Measurements from ENCODE around the gene LGR4. TPM values are rescaled to one million over a fixed set of nuclear protein-coding genes. Genes with fewer than 3 reads are reported as not detected.

The LGR4 gene
- total and polyA plus RNA-seq, 2 of the 13 experiments (the other 11 are each of a cell fraction or from before 2014, with no cell fraction given) = 42.1 to 68.7 TPM

- Histone ChIP-seq H3K4me2 (ENCODE audit: low read depth, low read length) (no peak overlapping the region), H3K27me3 (ENCODE audit: control insufficient read depth in 1 of 2, insufficient read depth in 2 of 2, low read length in 2 of 2) (no peaks in the 10 kb centered on the region), H2AFZ (ENCODE audit: low read length) (no peak overlapping the region), H3K4me1 (ENCODE audit: insufficient read depth, low read length) (peaks cover 16% of the 10 kb centered on the region), H3K27ac (ENCODE audit: extremely low read length, insufficient read depth, low read length) (no peak overlapping the region), H3K9ac (ENCODE audit: insufficient read depth, low read depth, low read length) (no peak overlapping the region), H3K36me3 (replicated peaks in 1 of 2; ENCODE audit: control insufficient read depth in 1 of 2, insufficient read depth in 2 of 2, low read length in 2 of 2) (no peaks in the 10 kb centered on the region), H3K4me3 (replicated peaks in 1 of 3; ENCODE audit: insufficient read depth in 1 of 3, low read depth in 2 of 3, low read length in 3 of 3) (no peak overlapping the region), H4K20me1 (ENCODE audit: insufficient read depth, low read length) (no peaks in the 10 kb centered on the region), H3K79me2 (ENCODE audit: insufficient read depth, low read length) (no peaks in the 10 kb centered on the region), H3K9me3 (ENCODE audit: low read length) (no peaks in the 10 kb centered on the region)
- TF ChIP-seq, protein P1, sequence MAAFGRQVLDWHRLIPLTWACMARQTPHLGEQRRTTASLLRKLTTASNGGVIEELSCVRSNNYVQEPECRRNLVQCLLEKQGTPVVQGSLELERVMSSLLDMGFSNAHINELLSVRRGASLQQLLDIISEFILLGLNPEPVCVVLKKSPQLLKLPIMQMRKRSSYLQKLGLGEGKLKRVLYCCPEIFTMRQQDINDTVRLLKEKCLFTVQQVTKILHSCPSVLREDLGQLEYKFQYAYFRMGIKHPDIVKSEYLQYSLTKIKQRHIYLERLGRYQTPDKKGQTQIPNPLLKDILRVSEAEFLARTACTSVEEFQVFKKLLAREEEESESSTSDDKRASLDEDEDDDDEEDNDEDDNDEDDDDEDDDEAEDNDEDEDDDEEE (CRISPR knock-in tag; IDR thresholded peaks at IDR 0.05) = no peak
- no peak for TF ChIP-seq ZNF589 (CRISPR knock-in tag; conservative IDR thresholded peaks at IDR 0.05)
- no peak for TF ChIP-seq FIP1L1 (IDR thresholded peaks at IDR 0.05; ENCODE audit: borderline replicate concordance, insufficient read depth, low read depth, low read length)
- no peak for TF ChIP-seq THAP9 (CRISPR knock-in tag; IDR thresholded peaks at IDR 0.05; ENCODE audit: borderline replicate concordance)
- TF ChIP-seq, protein P2, sequence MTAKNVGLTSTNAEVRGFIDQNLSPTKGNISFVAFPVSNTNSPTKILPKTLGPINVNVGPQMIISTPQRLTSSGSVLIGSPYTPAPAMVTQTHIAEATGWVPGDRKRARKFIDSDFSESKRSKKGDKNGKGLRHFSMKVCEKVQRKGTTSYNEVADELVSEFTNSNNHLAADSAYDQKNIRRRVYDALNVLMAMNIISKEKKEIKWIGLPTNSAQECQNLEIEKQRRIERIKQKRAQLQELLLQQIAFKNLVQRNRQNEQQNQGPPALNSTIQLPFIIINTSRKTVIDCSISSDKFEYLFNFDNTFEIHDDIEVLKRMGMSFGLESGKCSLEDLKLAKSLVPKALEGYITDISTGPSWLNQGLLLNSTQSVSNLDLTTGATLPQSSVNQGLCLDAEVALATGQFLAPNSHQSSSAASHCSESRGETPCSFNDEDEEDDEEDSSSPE (CRISPR knock-in tag; IDR thresholded peaks at IDR 0.05) = no peak
- TF ChIP-seq MLLT10 (CRISPR knock-in tag; IDR thresholded peaks at IDR 0.05) = no peak
- no peak for TF ChIP-seq RFX3 (CRISPR knock-in tag; IDR thresholded peaks at IDR 0.05)
- no peak for TF ChIP-seq POLR2A (IDR thresholded peaks at IDR 0.05; ENCODE audit: insufficient read depth in 1 of 2, low read depth in 2 of 2, low read length in 2 of 2)
- TF ChIP-seq ZNF660 (CRISPR knock-in tag; IDR thresholded peaks at IDR 0.05; ENCODE audit: borderline replicate concordance, low read depth) = no peak
- no peak for TF ChIP-seq JUNB (CRISPR knock-in tag; IDR thresholded peaks at IDR 0.05; ENCODE audit: borderline replicate concordance)
- TF ChIP-seq SRSF4 (IDR thresholded peaks at IDR 0.05; ENCODE audit: low read depth, low read length, poor library complexity, severe bottlenecking) = no peak
- TF ChIP-seq CBX2 (IDR thresholded peaks at IDR 0.05; ENCODE audit: low read depth, low read length) = no peak
- no peak for TF ChIP-seq CBX2 (CRISPR knock-in tag; IDR thresholded peaks at IDR 0.05; ENCODE audit: low read depth)
- TF ChIP-seq FOXA1 (IDR thresholded peaks at IDR 0.05) = no peak
- TF ChIP-seq FOXA1 (CRISPR knock-in tag; IDR thresholded peaks at IDR 0.05) = no peak
- TF ChIP-seq SRSF1 (optimal IDR thresholded peaks at IDR 0.05; ENCODE audit: low read depth, low read length) = no peak
- FAIRE-seq (no peak), DNase-seq (ENCODE audit: low spot score) (no peak), ATAC-seq (no peak)
- 77% methylated on average over 4 of the region's 4 CpGs for WGBS (ENCODE audit: low lambda C conversion rate)
- ChIA-PET CTCF (ENCODE audit: low intra/inter-chr PET ratio, low total read pairs) (no interaction called here), POLR2A (no interaction called here)
- in situ Hi-C loops (cut with HindIII; ENCODE audit: extremely low pct_ligation_motif_present, low pct_unique_long_range_greater_than_20kb) (no loop called here), intact Hi-C loops (cut with micrococcal nuclease; ENCODE audit: unreplicated experiment) (no loop called here)
- no TSS peak for BruUV-seq (replicated peaks)
Measured at GRCh38 chr11:27514076-27514475, 41.5 kb upstream of the LGR4 start.

All from HepG2 (cell line).